Measurements from ENCODE around the gene COA6. TPM values are rescaled to one million over a fixed set of nuclear protein-coding genes. Genes with fewer than 3 reads are reported as not detected.

Gene COA6
- total and polyA plus RNA-seq, 2 donors (not counting 3 experiments of a cell fraction or from before 2014, with no cell fraction given), result 22.2 to 42.7 TPM

DNA sequence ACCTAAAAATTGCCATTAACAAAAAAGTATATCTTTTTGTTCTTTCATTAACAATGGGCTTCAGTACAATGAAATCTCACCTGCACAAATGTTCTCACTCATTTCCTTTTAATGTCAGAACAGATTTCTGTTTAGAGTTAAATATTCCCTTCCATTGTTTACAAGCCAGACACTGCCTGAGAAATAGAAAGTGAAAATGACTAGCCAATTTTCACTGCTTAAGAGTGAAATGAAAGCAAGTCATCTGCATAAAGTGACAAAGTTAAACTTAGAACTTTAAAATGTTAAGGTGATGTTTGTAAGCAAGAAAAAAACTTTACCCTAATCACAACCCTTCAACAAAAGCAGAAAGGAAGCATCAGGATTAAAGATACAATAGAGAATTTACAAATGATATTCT is 27.5 kb downstream of the COA6 start:
- TF ChIP-seq GATA2 (IDR thresholded peaks at IDR 0.05; ENCODE audit: insufficient read depth, insufficient read length, low read depth, low read length), result no peak
- no peak for TF ChIP-seq MYC (IDR thresholded peaks at IDR 0.05; ENCODE audit: low read depth, low read length)
- TF ChIP-seq POLR2AphosphoS5 (IDR thresholded peaks at IDR 0.05; ENCODE audit: insufficient read depth, low read depth, low read length), result no peak
- TF ChIP-seq EZH2 (IDR thresholded peaks at IDR 0.05; ENCODE audit: borderline replicate concordance, low read depth, low read length, severe bottlenecking), result no peak
- TF ChIP-seq JUN (IDR thresholded peaks at IDR 0.05; ENCODE audit: borderline replicate concordance, insufficient read depth, insufficient read length, low read depth), result no peak
- TF ChIP-seq, protein P1, sequence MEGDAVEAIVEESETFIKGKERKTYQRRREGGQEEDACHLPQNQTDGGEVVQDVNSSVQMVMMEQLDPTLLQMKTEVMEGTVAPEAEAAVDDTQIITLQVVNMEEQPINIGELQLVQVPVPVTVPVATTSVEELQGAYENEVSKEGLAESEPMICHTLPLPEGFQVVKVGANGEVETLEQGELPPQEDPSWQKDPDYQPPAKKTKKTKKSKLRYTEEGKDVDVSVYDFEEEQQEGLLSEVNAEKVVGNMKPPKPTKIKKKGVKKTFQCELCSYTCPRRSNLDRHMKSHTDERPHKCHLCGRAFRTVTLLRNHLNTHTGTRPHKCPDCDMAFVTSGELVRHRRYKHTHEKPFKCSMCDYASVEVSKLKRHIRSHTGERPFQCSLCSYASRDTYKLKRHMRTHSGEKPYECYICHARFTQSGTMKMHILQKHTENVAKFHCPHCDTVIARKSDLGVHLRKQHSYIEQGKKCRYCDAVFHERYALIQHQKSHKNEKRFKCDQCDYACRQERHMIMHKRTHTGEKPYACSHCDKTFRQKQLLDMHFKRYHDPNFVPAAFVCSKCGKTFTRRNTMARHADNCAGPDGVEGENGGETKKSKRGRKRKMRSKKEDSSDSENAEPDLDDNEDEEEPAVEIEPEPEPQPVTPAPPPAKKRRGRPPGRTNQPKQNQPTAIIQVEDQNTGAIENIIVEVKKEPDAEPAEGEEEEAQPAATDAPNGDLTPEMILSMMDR (IDR thresholded peaks at IDR 0.05; ENCODE audit: extremely low read depth in 1 of 2, insufficient read depth in 1 of 2, low read depth in 1 of 2, low read length in 2 of 2), result no peak
- TF ChIP-seq FOS (IDR thresholded peaks at IDR 0.05; ENCODE audit: borderline replicate concordance, insufficient read depth, low read length), result no peak
- TF ChIP-seq POLR2A (IDR thresholded peaks at IDR 0.05; ENCODE audit: low read depth, low read length), result no peak
- TF ChIP-seq, protein P2, sequence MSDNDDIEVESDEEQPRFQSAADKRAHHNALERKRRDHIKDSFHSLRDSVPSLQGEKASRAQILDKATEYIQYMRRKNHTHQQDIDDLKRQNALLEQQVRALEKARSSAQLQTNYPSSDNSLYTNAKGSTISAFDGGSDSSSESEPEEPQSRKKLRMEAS (IDR thresholded peaks at IDR 0.05; ENCODE audit: insufficient read depth, insufficient read length), result no peak
- peak; percentile 67 for DNase-seq (ENCODE audit: low read depth, low spot score)
- FAIRE-seq, result no peak
- H3K27me3 ChIP-seq (ENCODE audit: control insufficient read depth in 2 of 2, insufficient read depth in 2 of 2, low read length in 2 of 2), result no peaks in the 10 kb centered on the region
- H3K36me3 ChIP-seq (ENCODE audit: control insufficient read depth in 2 of 2, extremely low read depth in 1 of 2, insufficient read depth in 2 of 2, low read length in 2 of 2), result peaks cover 0 to 3% of the 10 kb centered on the region in 2 experiments
- H3K9me3 ChIP-seq (replicated peaks; ENCODE audit: control insufficient read depth, insufficient read depth, low read length), result no peaks in the 10 kb centered on the region
- no peak overlapping the region for H3K27ac ChIP-seq (ENCODE audit: insufficient read depth, low read depth, low read length)
- no peaks in the 10 kb centered on the region for H4K20me1 ChIP-seq (replicated peaks; ENCODE audit: control insufficient read depth, extremely low read depth, insufficient read depth, low read length)
- BruUV-seq (replicated peaks), result no TSS peak
- dilution Hi-C loops (cut with MboI; ENCODE audit: extremely low pct_ligation_motif_present, low sequenced_read_pairs), result no loop called here
- no peaks in the 10 kb centered on the region for H3K9me1 ChIP-seq (replicated peaks; ENCODE audit: control insufficient read depth, extremely low read depth, insufficient read depth, low read length)
- H3K4me1 ChIP-seq (ENCODE audit: control insufficient read depth, extremely low read depth, insufficient read depth, low read length), result no peaks in the 10 kb centered on the region
- H2AFZ ChIP-seq (ENCODE audit: low read depth, low read length), result no peak overlapping the region
- intact Hi-C loops (cut with micrococcal nuclease), result no loop called here
- H3K79me2 ChIP-seq (ENCODE audit: control insufficient read depth, insufficient read depth, low read length), result no peaks in the 10 kb centered on the region
- H3K4me3 ChIP-seq (replicated peaks in 1 of 3; ENCODE audit: insufficient read depth in 1 of 3, low read depth in 1 of 3, low read length in 3 of 3), result no peak overlapping the region
- CTCF ChIA-PET, result no interaction called here
- POLR2A ChIA-PET, result no interaction called here
- no peak overlapping the region for H3K9ac ChIP-seq (replicated peaks; ENCODE audit: extremely low read depth, insufficient read depth, low read length)
- peak overlapping the region; percentile 25 for H3K4me2 ChIP-seq (ENCODE audit: insufficient read depth, low read length)
